Measurements from ENCODE around the gene LRP1B. TPM values are rescaled to one million over a fixed set of nuclear protein-coding genes. Genes with fewer than 3 reads are reported as not detected.

LRP1B gene
- total RNA-seq, 2 donors from 2014 or later = 0.79 to 1.8 TPM

DNA sequence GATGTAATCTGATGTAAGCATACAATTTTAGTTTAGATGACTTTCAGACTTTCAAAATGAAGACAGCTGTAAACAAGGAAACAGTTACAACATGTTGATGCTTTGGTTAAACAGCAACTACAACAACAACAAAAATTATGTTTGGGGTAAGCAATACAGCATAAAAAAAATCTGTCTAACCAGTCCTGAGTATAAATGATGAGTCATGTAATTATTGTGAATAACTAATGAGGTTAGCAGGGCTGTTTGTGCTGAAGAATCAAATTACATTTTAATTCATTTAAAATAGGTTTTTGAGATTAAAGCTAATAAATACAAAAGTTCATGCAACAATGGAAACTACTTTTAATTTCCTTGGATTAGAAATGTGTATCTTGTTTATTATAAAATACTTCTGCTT lies 266.9 kb downstream of the LRP1B start:
- Mint-ChIP-seq H3K4me1 (peaks cover 2% of the 10 kb centered on the region), H3K4me3 (no peak overlapping the region), H3K27ac (no peak overlapping the region), H3K9me3 (peaks cover 3% of the 10 kb centered on the region), H3K27me3 (ENCODE audit: insufficient read depth) (no peaks in the 10 kb centered on the region), H3K36me3 (ENCODE audit: low read depth) (no peaks in the 10 kb centered on the region)
- Histone ChIP-seq H3K4me1 (ENCODE audit: control insufficient read depth, insufficient read depth, low read length) (no peaks in the 10 kb centered on the region), H3K9me3 (ENCODE audit: control insufficient read depth, low read length) (no peaks in the 10 kb centered on the region), H3K36me3 (ENCODE audit: control insufficient read depth, insufficient read depth, low read length) (no peaks in the 10 kb centered on the region), H3K9ac (ENCODE audit: extremely low read depth, low read length, poor library complexity, severe bottlenecking) (no peak overlapping the region), H3K27ac (ENCODE audit: low read depth, low read length) (no peak overlapping the region), H3K4me3 (ENCODE audit: low read length) (no peak overlapping the region), H3K27me3 (ENCODE audit: control insufficient read depth, insufficient read depth, low read length, poor library complexity, severe bottlenecking) (no peaks in the 10 kb centered on the region)
- TF ChIP-seq, protein P1, sequence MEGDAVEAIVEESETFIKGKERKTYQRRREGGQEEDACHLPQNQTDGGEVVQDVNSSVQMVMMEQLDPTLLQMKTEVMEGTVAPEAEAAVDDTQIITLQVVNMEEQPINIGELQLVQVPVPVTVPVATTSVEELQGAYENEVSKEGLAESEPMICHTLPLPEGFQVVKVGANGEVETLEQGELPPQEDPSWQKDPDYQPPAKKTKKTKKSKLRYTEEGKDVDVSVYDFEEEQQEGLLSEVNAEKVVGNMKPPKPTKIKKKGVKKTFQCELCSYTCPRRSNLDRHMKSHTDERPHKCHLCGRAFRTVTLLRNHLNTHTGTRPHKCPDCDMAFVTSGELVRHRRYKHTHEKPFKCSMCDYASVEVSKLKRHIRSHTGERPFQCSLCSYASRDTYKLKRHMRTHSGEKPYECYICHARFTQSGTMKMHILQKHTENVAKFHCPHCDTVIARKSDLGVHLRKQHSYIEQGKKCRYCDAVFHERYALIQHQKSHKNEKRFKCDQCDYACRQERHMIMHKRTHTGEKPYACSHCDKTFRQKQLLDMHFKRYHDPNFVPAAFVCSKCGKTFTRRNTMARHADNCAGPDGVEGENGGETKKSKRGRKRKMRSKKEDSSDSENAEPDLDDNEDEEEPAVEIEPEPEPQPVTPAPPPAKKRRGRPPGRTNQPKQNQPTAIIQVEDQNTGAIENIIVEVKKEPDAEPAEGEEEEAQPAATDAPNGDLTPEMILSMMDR (conservative IDR thresholded peaks at IDR 0.05) = no peak
- DNase-seq = no peak

DNA sequence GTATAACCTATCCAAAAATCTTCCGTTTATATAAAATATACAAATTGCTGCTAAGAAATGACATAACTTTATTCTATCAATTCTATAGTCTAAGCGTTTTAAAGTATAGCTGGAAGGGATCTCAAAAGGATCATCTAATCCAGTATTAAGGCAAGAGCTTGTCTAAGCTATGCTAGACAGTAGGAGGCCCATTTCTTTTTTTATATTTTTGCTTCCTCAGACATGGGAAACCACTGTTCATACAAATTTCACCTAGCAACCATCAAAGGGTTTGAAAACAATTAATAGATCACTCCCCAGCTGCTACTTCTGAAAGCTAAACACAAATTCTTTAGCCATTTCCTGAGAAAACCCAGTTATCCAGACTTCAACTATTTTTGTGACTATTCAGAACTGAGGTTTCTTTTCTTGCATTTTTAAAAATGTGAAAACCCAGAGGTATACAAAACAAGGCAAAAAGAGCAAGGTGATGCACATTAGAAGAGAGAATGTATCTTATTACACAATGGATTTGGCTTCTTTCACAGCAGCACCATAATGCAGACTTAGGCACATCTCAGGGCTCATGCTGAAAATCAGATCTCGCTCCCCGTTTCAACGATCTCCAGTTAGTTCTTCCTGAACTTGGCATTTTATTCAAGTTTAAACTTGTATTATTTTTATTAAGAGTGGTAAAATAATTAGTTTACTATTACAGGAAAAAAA lies 274.4 kb downstream of the LRP1B start:
- WGBS, 2 experiments (ENCODE audit: insufficient coverage in 1 of 2, insufficient read length in 1 of 2) = 89 to 100% methylated on average over 2 to 5 of the region's 5 CpGs
- TF ChIP-seq, protein P1 (conservative IDR thresholded peaks at IDR 0.05) = no peak
- Histone ChIP-seq H3K4me1 (ENCODE audit: control insufficient read depth, insufficient read depth, low read length) (no peaks in the 10 kb centered on the region), H3K9me3 (ENCODE audit: control insufficient read depth, low read length) (no peaks in the 10 kb centered on the region), H3K9ac (ENCODE audit: extremely low read depth, low read length, poor library complexity, severe bottlenecking) (no peak overlapping the region), H3K4me3 (ENCODE audit: low read length) (no peak overlapping the region), H3K27ac (ENCODE audit: low read depth, low read length) (no peak overlapping the region), H3K27me3 (ENCODE audit: control insufficient read depth, insufficient read depth, low read length, poor library complexity, severe bottlenecking) (no peaks in the 10 kb centered on the region), H3K36me3 (ENCODE audit: control insufficient read depth, insufficient read depth, low read length) (no peaks in the 10 kb centered on the region)
- Mint-ChIP-seq H3K4me3 (no peak overlapping the region), H3K9me3 (no peaks in the 10 kb centered on the region), H3K27ac (no peak overlapping the region), H3K4me1 (peaks cover 6% of the 10 kb centered on the region), H3K27me3 (ENCODE audit: insufficient read depth) (no peaks in the 10 kb centered on the region), H3K36me3 (ENCODE audit: low read depth) (no peaks in the 10 kb centered on the region)
- DNase-seq = no peak

DNA sequence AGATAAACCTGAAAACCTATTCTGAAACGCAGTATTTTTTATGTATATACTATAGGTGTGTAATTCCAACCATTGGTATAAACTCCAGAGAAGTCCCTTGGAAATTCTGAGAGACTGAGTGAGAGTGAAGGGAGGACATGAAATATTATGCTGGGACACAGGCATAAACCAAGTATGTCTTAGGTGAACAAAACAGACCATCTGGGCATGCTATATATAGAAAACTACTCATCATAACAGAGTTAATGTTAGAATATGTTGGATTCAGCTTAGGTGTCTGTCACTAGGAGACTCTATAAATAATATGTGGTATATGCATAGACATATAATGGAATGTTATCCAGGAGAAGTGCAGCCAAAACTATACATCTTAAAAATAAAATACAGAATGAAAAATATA lies 282.6 kb downstream of the LRP1B start:
- no peaks in the 10 kb centered on the region for H3K36me3 Mint-ChIP-seq (ENCODE audit: low read depth)
- no peaks in the 10 kb centered on the region for H3K4me1 Mint-ChIP-seq
- no peaks in the 10 kb centered on the region for H3K27me3 ChIP-seq (ENCODE audit: control insufficient read depth, insufficient read depth, low read length, poor library complexity, severe bottlenecking)
- H3K36me3 ChIP-seq (ENCODE audit: control insufficient read depth, insufficient read depth, low read length) = no peaks in the 10 kb centered on the region
- no peaks in the 10 kb centered on the region for H3K9me3 Mint-ChIP-seq
- no peak overlapping the region for H3K27ac ChIP-seq (ENCODE audit: low read depth, low read length)
- no peak overlapping the region for H3K27ac Mint-ChIP-seq
- H3K4me3 ChIP-seq (ENCODE audit: low read length) = no peak overlapping the region
- DNase-seq = no peak
- TF ChIP-seq, protein P1 (conservative IDR thresholded peaks at IDR 0.05) = no peak
- no peak overlapping the region for H3K9ac ChIP-seq (ENCODE audit: extremely low read depth, low read length, poor library complexity, severe bottlenecking)
- WGBS, 2 experiments (ENCODE audit: insufficient coverage in 1 of 2, insufficient read length in 1 of 2) = 82% methylated on average over 1 of the region's 1 CpG; no CpG with 5 or more reads in 1 of the 2 experiments
- H3K4me3 Mint-ChIP-seq = no peak overlapping the region
- no peaks in the 10 kb centered on the region for H3K4me1 ChIP-seq (ENCODE audit: control insufficient read depth, insufficient read depth, low read length)
- no peaks in the 10 kb centered on the region for H3K27me3 Mint-ChIP-seq (ENCODE audit: insufficient read depth)
- H3K9me3 ChIP-seq (ENCODE audit: control insufficient read depth, low read length) = no peaks in the 10 kb centered on the region
